Dermis blood vessel endothelial cell (primary cell): ENCODE measurements around the gene ARL5B. TPM values are rescaled to one million over a fixed set of nuclear protein-coding genes. Genes with fewer than 3 reads are reported as not detected.
"Not testable (repeated sequence)": the region's sequence is repeated elsewhere in the genome, so short reads cannot be mapped to it uniquely, and the experiment has no call there.

ENCODE experiments used
- DNase-seq: peaks from one replicate; pipeline ENCODE4 v3.0.0; 2010
- total RNA-seq: library from RNA; depleted of rRNA; stranded (reverse); fragments of >200 nt; gene quantifications from 2 replicates; pipeline ENCODE4 v1.2.3, GENCODE V29; 2014

The ARL5B gene, protein sequence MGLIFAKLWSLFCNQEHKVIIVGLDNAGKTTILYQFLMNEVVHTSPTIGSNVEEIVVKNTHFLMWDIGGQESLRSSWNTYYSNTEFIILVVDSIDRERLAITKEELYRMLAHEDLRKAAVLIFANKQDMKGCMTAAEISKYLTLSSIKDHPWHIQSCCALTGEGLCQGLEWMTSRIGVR
- total RNA-seq = 22.8 and 23.0 TPM in 2 replicates

DNA sequence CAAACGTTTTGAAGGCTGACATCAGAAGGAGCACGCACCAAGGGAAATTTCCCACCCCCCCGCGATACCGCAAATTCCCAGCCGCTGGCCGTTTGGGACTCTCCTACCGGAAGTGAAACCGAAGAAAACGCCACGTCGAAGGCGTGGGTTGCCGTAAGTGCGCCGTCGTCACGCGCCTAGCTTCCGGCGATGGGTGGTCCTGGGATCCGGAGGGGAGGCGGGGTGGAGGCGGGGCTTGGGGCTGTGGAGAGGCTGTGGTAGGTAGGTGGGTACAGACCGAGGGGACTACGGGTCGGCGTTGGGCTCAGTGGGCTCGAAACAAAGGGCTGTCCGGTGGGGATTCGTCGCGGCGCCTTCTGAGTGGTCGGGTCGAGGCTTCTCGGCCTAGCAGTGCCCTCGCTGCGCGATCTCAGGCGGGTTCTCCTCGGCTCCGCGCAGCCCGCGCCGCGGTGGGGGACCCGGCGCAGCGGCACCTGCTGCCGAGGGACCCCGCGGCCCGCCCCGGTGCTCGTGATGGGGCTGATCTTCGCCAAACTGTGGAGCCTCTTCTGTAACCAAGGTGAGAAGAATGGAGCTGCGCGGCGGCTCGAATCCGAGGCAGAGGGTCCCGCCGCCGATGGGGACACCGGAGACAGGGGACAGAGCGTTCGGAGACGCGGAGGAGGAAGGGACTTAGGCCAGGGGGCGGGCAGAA lies at the start of gene ARL5B:
Gene ARL5B (plus strand): TSS at position 307 of the 694 bp plus-strand sequence. CDS start 207 bp downstream, at position 514.
- DNase-seq = peak; percentile 99

DNA sequence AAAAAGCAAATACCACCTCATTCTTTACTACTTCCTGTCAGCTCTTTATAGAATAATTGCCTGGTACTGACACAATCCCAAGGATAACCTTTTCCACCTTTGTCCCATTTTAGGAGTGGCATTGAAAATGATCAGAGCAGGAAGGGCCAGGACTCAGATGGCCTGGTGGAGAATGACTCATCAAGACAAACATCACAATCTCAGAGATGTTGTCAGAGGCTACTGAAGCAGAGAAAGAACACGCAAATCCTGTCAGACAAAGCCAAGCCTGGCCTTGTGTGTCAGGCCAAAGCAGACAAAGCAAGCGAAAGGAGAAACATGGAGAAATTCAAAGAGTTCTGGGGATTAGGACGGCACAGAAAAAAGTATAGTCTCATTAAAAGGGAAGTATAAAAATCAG lies 48.7 kb upstream of the ARL5B start:
- peak; percentile 92 for DNase-seq

DNA sequence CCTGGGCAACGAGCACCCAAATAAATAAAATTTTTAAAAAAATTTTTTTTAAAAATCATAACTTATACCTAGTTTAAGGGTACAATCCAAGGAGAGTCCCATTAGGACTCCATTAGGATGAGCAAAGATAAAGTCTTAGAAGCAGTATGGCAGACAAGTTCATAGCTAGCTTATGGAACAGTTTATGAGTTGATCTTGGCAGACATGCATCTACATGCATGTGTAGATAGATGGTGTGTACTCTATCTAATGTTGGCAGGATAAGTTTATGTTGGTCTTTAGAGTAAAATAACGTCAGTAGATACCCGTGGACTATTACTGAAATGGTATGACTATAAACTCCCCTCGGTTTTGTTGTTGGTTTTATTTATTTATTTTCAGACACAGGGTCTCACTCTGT lies 48.1 kb upstream of the ARL5B start:
- no peak for DNase-seq

DNA sequence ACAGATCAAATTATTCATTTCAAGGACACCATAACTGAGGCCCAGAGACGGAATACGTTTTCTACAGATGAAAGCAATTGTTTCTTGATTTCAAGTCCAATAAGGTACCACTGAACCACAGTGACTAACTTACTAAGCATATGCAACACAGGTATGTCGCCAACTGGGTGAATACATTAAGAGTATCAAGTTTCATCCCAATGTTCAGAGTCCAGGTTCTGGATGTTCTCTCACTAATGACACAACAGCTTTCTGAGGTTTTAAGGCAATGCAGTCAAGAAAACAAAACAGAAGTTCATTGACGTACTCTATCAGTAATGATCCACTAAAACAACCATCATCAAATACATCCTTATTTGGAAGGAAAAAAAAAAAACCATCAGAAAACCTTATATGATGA lies 43.6 kb upstream of the ARL5B start:
- no peak for DNase-seq

DNA sequence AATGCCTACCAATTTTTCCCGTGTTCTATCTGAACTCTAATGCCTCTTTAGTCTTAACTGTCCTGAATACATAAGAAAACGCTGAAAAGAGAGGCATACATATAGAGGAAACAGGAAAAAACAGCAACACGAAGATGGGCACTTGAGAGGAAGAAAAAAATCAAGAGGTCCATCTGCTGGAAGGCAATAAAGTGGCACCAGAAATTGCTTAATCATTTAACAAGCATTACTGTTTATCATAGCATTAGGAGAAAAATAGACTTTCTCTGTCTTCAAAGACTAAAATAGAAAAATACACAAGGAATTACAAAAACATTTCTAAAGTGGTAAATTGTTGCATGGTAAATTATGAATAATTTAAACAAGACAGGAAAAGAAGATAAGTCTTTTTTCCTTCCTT lies 42.9 kb upstream of the ARL5B start:
- peak; percentile 15 for DNase-seq

DNA sequence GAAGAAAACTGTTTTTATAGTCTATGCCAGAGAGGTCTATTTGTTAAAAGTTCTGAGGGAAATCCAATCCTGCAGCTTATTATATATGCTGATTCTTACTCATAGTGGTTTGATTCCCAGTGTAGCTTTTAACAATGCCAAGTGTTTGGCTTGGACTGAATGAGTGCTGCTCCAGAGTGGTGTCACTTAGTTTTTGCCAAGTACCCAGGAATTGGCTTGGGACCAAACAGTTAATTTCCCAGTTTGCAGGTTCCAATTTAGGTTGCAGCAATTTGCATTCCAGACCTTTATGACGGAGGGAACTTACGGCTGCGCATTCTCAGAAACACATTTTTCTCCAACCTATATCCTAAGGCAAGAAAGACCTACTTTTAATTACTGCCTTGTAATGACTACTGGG lies 40.2 kb upstream of the ARL5B start:
- DNase-seq = no peak

DNA sequence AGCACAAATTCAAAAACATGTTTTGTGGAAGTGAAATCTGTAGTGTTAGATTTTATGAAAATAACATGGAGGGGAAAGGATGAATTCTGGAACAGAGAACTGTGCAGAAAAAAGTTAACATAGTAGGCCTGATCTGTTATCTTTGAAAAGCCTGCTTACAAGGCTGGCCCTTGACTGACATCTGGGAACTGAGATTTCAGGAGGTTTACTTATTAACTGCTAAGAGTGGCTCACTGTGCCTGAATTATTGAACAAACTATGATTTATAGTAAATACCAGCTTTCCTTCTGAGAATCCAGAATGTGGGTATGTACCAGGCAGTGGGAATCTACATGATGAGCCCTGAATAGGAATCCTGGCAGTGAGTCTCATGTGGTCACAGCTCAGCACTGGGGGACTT lies 38.4 kb upstream of the ARL5B start:
- no peak for DNase-seq

DNA sequence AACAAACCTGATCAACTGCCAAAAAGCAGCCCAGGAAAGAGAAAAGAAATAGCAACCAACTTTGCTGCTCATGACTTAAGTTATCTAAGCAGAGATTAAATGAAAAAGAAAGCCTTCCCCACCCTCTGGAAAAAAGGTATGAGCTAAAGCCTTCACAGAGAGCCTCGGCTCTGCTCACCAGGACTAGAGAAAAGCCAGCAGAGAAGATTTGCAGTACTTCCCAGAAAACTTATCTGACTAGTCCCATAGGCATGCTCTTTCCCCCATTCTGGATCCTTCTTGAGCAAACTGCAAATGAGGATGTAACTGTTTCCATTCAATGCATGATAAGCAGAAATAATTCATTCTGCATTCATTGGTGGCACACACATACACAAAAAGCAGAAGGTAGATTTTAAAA lies 35.6 kb upstream of the ARL5B start:
- not testable (repeated sequence) for DNase-seq

DNA sequence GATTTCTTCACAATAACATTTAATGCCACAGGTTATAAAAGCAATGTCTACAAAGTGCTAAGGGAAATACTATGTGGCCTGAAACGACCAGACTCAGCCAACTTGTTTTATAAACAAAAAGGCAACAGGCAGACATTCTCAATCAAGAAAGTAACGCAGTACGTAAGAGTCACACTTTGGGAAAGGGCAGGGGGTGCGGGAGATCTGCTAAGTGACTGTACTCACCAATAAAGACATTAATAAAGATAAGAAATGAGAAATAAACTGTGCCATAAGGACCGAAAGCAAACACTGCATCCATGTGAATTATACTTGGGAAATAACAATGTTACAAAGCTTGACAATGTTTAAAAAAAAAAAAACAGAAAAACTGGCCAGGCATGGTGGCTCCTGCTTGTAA lies 33.3 kb upstream of the ARL5B start:
- no peak for DNase-seq

DNA sequence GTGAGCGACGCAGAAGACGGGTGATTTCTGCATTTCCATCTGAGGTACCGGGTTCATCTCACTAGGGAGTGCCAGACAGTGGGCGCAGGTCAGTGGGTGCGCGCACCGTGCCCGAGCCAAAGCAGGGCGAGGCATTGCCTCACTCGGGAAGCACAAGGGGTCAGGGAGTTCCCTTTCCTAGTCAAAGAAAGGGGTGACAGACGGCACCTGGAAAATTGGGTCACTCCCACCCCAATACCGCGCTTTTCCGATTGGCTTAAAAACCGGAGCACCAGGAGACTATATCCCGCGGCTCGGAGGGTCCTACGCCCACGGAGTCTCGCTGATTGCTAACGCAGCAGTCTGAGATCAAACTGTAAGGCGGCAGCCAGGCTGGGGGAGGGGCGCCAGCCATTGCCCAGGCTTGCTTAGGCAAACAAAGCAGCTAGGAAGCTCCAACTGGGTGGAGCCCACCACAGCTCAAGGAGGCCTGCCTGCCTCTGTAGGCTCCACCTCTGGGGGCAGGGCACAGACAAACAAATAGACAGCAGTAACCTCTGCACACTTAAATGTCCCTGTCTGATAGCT lies 31.7 kb upstream of the ARL5B start:
- peak; percentile 74 for DNase-seq

DNA sequence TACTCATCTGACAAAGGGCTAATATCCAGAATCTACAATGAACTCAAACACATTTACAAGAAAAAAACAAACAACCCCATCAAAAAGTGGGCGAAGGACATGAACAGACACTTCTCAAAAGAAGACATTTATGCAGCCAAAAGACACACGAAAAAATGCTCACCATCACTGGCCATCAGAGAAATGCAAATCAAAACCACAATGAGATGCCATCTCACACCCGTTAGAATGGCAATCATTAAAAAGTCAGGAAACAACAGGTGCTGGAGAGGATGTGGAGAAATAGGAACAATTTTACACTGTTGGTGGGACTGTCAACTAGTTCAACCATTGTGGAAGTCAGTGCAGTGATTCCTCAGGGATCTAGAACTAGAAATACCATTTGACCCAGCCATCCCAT lies 26.7 kb upstream of the ARL5B start:
- not testable (repeated sequence) for DNase-seq

DNA sequence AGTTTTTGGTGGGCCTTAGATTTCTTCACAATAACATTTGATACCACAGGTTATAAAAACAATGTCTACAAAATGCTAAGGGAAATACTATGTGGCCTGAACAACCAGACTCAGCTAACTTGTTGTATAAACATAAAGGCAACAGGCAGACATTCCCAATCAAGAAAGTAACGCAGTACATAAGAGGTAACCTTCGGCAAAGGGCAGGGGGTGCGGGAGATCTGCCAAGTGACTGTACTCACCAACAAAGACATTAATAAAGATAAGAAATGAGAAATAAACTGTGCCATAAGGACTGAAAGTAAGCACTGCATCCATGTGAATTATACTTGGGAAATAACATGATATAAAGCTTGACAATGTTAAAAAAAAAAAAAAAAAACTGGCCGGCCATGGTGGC lies 23.2 kb upstream of the ARL5B start:
- no peak for DNase-seq

DNA sequence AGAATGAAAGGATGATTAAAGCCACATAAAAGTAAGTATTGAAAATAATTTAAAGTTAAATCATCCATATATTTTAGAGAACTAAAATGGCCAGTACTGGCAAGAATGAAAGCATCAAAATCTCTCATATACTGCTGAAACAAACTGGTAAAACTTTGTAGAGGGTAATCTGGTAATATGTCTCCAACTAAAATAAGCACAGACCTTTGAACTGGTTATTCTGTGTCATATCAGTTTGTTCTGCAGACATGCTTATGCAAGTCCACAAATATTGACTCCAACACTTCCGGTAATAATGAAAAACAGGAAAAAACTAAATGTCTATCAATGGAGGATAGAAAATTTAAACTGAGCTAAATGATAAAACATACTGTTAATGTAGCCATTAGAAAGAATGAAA lies 21.8 kb upstream of the ARL5B start:
- DNase-seq = not testable (repeated sequence)

DNA sequence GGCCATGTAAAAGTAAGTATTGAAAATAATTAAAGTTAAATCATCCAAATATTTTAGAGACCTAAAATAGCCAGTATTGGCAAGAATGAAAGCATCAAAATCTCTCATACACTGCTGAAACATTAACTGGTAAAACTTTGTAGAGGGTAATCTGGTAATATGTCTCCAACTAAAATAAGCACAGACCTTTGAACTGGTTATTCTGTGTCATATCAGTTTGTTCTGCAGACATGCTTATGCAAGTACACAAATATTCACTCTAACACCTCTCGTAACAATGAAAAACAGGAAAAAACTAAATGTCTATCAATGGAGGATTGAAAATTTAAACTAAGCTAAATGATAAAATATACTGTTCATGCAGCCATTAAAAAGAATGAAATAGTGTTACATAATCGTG lies 19.5 kb upstream of the ARL5B start:
- not testable (repeated sequence) for DNase-seq

DNA sequence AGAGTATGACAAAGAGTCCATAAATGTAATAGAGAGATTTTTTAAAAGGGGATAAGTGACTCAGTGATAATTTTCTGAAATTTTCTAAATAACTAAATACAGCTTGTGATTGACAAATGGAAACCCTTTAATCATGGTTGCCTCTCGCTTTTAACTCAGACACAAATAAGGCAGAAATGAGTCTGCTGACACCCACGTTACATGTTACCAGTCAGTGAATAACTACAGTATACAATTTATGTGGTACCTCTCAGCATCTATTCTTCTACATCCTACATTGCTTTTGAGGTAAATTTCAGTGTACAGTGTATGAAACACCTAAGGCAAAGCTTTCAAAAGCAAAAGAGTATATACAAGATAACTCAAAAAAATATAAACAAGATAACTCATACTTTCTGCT lies 12.1 kb upstream of the ARL5B start:
- no peak for DNase-seq

DNA sequence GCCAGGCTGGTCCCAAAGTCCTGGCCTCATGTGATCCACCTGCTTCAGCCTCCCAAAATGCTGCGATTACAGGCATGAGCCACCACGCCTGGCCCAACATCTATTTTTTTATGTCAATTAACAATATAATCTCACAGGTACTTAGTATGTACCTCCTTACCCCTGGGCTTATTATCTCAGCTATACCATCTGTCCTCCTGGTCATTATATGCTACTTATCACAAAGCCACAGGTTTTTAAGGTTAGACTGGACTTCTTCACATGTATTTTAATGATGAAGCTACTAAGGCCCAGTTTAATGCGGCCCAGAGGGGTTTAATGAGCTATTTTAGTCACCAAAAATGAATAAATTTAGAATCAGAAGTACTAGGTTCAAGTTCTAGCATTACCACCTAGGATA lies 11.3 kb upstream of the ARL5B start:
- DNase-seq = no peak

DNA sequence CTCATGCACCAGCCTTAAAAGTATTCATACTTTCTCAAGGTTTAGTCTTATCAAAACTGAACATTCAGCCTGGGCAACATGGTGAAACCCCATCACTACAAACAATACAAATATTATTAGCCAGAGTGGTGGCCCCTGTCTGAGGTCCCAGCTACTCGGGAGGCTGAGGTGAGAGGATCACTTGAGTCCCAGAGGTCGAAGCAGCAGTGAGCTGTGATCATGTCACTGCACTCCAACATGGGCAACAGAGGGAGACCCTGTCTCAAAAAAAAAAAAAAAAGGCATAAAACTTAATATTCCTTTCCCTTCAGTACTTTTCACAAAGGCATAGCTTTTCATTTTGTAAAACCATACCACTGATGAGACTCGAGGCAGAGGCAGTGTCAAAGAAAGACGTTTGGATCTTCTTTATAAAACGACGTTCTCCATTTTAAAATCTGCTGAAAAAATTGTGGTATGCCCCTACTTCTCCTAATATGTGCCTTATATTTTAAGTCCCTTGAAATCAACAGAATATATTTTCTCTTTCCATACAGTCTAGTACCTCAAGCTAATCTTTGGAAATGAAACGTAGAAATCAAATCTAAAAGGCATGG lies 9.8 kb upstream of the ARL5B start:
- DNase-seq = no peak

DNA sequence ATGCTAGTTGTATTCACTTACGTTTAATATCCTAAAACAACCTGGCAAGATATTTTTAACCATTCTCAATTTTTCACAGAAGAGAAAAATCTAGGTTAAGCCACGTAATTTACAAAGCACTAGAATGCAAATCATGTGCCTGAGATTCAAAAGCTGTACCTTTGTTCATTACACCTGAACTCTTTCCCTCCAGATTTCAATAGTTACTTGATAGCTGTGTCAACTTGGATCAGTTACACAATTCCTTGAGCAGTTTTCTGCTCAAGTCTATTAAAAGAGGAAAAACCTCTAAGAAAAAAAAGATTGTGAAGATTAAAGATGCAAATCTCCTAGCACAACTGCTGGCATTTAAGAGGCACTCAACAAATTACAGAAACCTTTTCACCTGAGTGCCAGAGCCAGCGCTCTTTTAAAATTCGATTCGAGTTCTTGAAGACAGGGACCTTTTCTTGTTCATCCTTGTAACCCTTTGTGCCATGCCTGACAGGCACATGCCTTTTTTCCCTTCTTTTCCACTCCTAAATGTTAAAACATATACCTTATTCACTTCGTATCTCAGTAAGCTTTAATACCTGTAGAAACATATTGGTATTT lies 8.7 kb upstream of the ARL5B start:
- DNase-seq = peak; percentile 17

DNA sequence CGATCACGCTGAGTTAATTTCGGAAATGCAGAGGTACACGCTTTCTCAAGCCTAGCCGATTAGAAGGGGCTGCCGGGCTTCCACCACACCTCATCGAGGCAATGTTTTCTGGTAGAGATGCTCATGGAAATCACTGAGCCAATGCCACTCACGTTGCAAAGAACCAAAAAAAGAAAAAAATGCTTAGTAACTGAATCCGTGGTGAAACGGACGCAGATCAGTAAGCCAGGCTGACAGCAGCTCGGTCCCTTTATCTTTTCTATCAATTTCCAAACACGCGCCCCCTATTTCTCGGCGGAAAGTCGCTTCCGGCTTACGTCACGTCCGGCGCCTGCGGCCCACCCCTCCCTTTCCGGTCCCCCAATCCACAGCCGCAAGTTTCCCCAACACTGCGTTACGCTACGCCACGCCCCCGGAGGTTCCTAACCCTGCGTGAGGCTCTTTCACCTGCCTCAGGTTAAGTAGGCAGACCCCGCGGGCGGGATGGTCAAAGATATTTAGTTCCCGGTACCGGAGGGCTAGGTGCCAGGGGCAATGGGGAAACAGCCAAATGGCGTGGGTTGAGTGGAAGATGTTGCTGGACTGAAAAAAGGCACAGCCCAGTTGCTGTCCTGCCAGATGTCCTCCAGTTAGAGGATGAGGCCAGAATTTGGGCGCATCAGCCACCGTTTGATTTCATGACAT lies 7.8 kb upstream of the ARL5B start, which contains the start of gene NSUN6:
Gene NSUN6 (minus strand): TSS at position 264 of the 684 bp plus-strand sequence. CDS start 384 bp downstream, outside the sequence.
- DNase-seq = peak; percentile 87

DNA sequence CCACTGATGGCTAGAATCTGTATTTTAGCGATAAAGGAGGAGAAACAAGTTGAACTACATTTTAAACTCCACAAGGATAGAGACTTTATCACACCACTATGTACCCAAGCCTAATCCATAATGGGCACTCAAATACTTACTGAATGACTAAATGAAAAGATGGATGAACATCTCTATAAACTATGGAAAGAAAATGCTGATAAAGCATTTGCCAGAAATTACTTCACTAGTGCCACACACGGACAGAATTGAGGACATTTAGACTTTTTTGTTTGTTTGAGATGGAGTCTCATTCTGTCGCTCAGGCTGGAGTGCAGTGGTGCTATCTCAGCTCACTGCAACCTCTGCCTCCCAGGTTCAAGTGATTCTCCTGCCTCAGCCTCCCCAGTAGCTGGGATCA lies 6.1 kb upstream of the ARL5B start:
- no peak for DNase-seq

DNA sequence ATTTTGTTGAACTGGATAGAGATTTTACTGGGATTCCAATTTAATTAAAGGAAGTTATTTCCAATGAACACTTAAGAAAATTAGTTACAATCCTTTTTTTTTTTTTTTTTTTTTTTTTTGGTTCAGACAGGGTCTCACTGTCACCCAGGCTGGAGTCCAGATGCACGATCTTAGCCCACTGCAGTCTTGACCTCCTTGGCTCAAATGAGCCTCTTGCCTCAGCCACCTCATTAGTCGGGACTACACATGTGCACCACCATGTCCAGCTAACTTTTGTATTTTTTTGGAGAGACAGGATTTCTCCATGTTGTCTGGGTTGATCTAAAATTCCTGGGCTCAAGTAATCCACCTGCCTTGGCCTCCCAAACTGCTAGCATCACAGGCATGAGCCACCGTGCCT lies 2.5 kb upstream of the ARL5B start:
- DNase-seq = no peak

DNA sequence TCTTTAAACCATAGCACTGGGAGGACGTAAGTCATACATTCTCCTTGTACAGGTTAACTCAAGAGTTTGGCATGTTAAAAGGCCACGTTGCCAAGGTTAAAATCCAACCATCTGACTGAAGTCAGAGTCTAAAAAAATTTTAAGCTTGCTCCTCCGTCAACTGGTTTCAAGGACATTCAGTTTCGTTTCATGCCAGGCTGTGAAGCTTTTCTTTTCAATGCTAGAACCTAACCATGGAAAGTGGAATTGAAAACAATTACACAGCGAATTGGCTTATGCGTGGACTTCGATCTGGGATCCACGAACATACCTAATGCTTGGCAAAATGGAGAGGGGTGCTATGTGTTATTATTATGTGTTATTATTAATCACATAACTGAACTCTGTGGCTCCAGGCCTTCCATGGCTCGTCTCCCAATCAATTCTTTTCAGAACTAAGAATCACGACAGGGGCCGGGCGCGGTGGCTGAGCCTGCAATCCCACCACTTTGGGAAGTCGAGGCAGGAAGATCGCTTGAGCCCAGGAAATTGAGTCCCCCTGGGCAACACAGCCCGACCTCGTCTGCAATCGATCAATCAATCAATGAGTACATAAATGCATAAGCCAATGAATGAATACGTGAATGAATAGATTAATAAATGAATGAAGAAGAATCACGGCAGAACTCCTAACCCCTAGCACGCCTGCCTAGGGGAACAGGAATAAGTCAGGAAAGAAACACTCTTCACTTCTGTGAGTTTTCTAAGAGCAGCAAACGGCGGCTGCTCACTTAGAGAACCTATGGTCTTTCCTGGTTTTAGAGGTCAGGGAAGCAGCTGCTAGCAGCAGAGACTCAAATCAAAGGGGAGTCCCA lies 733 bp upstream of the ARL5B start:
- DNase-seq = peak; percentile 26
